Gastroesophageal sphincter (tissue), 3 donors: Measurements from ENCODE around the gene BMPR1A.

Experiments
- POLR2A ChIP-seq, 2 donors: fragments of 450-650 bp; IDR thresholded peaks; one replicate each; pipeline ENCODE4 v1.6.1; 2017; ENCODE audit warnings: antibody characterized with exemption in 2 of 2, mild to moderate bottlenecking in 2 of 2, moderate library complexity in 1 of 2
- POLR2AphosphoS5 ChIP-seq: sonication (generic); formaldehyde crosslinking; IDR thresholded peaks from one replicate; pipeline ENCODE4 v1.6.1; 2017; ENCODE audit warnings: antibody characterized with exemption
- TF ChIP-seq, protein P1 (sequence below), 4 experiments: fragments of 200-600 bp in 2 of 4; fragments of 450-650 bp in 2 of 4; sonication (generic) in 1 of 4; IDR thresholded peaks; one replicate each; pipeline ENCODE4 v1.5.1; 2017 to 2019; ENCODE audit warnings: antibody characterized with exemption in 4 of 4, mild to moderate bottlenecking in 2 of 4, moderate library complexity in 2 of 4

DNA sequence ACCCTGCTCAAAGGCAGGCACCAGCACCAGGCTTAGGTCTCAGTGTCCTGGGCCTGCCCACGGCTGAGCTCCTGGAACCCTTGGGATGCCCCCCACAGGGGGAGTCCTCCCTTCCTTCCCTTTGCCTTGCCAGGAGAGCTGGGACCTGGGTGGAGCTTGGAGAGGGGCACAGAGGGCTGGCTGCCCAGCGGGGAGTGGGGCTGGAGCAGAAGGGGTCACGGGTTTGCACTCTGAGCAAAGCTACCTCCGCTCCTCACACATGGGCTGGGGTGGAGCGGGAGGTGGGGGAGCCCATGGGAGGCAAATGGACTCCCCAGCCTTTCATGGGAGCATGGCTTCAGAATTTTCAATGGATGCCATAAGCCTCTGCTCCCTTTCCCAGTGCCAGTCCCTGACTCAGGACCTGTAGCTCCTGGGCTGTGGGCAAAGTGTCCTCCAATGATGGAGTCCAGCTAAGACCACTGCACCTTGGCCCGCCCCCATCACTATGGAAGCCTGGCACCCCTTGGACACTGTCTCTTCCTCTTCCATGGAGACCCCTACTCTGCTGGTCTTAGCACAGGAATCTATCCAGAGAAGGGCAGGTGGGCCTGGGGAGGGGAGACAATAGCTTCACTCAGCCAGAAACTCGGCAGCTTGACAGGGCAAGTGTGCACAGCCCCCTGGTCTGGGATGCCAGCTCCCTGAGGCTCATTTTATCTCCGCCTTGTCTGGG, 48.2 kb upstream of the BMPR1A start:
- TF ChIP-seq, protein P1, sequence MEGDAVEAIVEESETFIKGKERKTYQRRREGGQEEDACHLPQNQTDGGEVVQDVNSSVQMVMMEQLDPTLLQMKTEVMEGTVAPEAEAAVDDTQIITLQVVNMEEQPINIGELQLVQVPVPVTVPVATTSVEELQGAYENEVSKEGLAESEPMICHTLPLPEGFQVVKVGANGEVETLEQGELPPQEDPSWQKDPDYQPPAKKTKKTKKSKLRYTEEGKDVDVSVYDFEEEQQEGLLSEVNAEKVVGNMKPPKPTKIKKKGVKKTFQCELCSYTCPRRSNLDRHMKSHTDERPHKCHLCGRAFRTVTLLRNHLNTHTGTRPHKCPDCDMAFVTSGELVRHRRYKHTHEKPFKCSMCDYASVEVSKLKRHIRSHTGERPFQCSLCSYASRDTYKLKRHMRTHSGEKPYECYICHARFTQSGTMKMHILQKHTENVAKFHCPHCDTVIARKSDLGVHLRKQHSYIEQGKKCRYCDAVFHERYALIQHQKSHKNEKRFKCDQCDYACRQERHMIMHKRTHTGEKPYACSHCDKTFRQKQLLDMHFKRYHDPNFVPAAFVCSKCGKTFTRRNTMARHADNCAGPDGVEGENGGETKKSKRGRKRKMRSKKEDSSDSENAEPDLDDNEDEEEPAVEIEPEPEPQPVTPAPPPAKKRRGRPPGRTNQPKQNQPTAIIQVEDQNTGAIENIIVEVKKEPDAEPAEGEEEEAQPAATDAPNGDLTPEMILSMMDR (IDR thresholded peaks at IDR 0.05), result no peak
- TF ChIP-seq POLR2A (IDR thresholded peaks at IDR 0.05), result no peak
- no peak for TF ChIP-seq POLR2AphosphoS5
